Smooth muscle cell (in vitro differentiated cells): ENCODE data around the gene ASPSCR1. TPM values are rescaled to one million over a fixed set of nuclear protein-coding genes. Genes with fewer than 3 reads are reported as not detected.

Experiments
- DNase-seq: peaks from one replicate; lab custom pipeline; 2025; ENCODE audit not compliant: unreplicated experiment; lab: John Stamatoyannopoulos, UW
- H2AFZ ChIP-seq: fragments of 200-600 bp; sonication (generic); 2 replicates; pipeline ENCODE4 v1.6.0; 2016; ENCODE audit warnings: antibody characterized with exemption, low read depth, mild to moderate bottlenecking
- H3F3A ChIP-seq: fragments of 200-600 bp; sonication (generic); 2 replicates; pipeline ENCODE4 v1.6.0; 2017; ENCODE audit warnings: antibody characterized with exemption, low read depth
- H3K27ac ChIP-seq: fragments of 200-600 bp; sonication (generic); 2 replicates; pipeline ENCODE4 v1.5.1; 2016; ENCODE audit warnings: low read depth, mild to moderate bottlenecking
- H3K27me3 ChIP-seq: fragments of 200-600 bp; sonication (generic); 2 replicates; pipeline ENCODE4 v1.6.1; 2016; ENCODE audit warnings: low read depth, mild to moderate bottlenecking
- H3K36me3 ChIP-seq: fragments of 200-600 bp; sonication (generic); 2 replicates; pipeline ENCODE4 v1.5.1; 2016; ENCODE audit warnings: low read depth
- H3K4me1 ChIP-seq: fragments of 200-600 bp; sonication (generic); 2 replicates; pipeline ENCODE4 v1.5.1; 2016; ENCODE audit warnings: low read depth
- H3K4me2 ChIP-seq: fragments of 200-600 bp; sonication (generic); 2 replicates; pipeline ENCODE4 v1.6.0; 2016; ENCODE audit warnings: mild to moderate bottlenecking
- H3K4me3 ChIP-seq: fragments of 200-600 bp; sonication (generic); 2 replicates; pipeline ENCODE4 v1.5.1; 2016; ENCODE audit warnings: mild to moderate bottlenecking
- H3K79me2 ChIP-seq: fragments of 200-600 bp; sonication (generic); 2 replicates; pipeline ENCODE4 v1.6.0; 2016; ENCODE audit warnings: low read depth, mild to moderate bottlenecking
- H3K9ac ChIP-seq: fragments of 200-600 bp; sonication (generic); 2 replicates; pipeline ENCODE4 v1.6.0; 2016; ENCODE audit warnings: low read depth
- H3K9me3 ChIP-seq: fragments of 200-600 bp; sonication (generic); replicated peaks from 2 replicates; pipeline ENCODE4 v1.5.1; 2016; ENCODE audit warnings: low read depth
- H4K20me1 ChIP-seq: fragments of 200-600 bp; sonication (generic); 2 replicates; pipeline ENCODE4 v1.6.0; 2016; ENCODE audit warnings: low read depth
- WGBS: methylation state at CpG from one replicate; pipeline ENCODE4 v1.1.7; 2016; ENCODE audit warnings: low lambda C conversion rate; 5-methylcytosine and 5-hydroxymethylcytosine counted together
- polyA plus RNA-seq: library from polyadenylated mRNA; unstranded; fragments of >200 nt; fragmentation: Nextera tagmentation; extraction: Ambion mirVana; gene quantifications from 2 replicates; pipeline ENCODE4 v1.2.1, GENCODE V29; 2016
- total RNA-seq: library from RNA; depleted of rRNA; stranded (reverse); fragments of >200 nt; gene quantifications from 2 replicates; pipeline ENCODE4 v1.2.3, GENCODE V29; 2014
- TF ChIP-seq, protein P1 (sequence below): fragments of 200-600 bp; sonication (generic); IDR thresholded peaks from 2 replicates; pipeline ENCODE4 v1.5.1; 2017; ENCODE audit warnings: borderline replicate concordance, mild to moderate bottlenecking, antibody characterized with exemption; ENCODE audit not compliant: insufficient read depth, poor library complexity, severe bottlenecking

The ASPSCR1 gene
- total and polyA plus RNA-seq, 2 experiments from 2014 or later = 28.4 to 44.0 TPM

- H2AFZ ChIP-seq = no peak overlapping the region
- H3K27me3 ChIP-seq = no peaks in the 10 kb centered on the region
- no peak overlapping the region for H3K9ac ChIP-seq
- WGBS = 73% methylated on average over 15 of the region's 15 CpGs
- TF ChIP-seq, protein P1, sequence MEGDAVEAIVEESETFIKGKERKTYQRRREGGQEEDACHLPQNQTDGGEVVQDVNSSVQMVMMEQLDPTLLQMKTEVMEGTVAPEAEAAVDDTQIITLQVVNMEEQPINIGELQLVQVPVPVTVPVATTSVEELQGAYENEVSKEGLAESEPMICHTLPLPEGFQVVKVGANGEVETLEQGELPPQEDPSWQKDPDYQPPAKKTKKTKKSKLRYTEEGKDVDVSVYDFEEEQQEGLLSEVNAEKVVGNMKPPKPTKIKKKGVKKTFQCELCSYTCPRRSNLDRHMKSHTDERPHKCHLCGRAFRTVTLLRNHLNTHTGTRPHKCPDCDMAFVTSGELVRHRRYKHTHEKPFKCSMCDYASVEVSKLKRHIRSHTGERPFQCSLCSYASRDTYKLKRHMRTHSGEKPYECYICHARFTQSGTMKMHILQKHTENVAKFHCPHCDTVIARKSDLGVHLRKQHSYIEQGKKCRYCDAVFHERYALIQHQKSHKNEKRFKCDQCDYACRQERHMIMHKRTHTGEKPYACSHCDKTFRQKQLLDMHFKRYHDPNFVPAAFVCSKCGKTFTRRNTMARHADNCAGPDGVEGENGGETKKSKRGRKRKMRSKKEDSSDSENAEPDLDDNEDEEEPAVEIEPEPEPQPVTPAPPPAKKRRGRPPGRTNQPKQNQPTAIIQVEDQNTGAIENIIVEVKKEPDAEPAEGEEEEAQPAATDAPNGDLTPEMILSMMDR = no peak
- H3K4me1 ChIP-seq = peaks cover 9% of the 10 kb centered on the region
- DNase-seq = no peak
- H4K20me1 ChIP-seq = peaks cover 35% of the 10 kb centered on the region
- H3K9me3 ChIP-seq = no peaks in the 10 kb centered on the region
- H3K4me2 ChIP-seq = no peak overlapping the region
- H3K4me3 ChIP-seq = no peak overlapping the region
- H3K27ac ChIP-seq = no peak overlapping the region
- H3F3A ChIP-seq = peaks cover 12% of the 10 kb centered on the region
- H3K36me3 ChIP-seq = no peaks in the 10 kb centered on the region
- peaks cover 21% of the 10 kb centered on the region for H3K79me2 ChIP-seq
Observed at GRCh38 chr17:81931557-81932332, 45.7 kb upstream of the ASPSCR1 start.

DNA sequence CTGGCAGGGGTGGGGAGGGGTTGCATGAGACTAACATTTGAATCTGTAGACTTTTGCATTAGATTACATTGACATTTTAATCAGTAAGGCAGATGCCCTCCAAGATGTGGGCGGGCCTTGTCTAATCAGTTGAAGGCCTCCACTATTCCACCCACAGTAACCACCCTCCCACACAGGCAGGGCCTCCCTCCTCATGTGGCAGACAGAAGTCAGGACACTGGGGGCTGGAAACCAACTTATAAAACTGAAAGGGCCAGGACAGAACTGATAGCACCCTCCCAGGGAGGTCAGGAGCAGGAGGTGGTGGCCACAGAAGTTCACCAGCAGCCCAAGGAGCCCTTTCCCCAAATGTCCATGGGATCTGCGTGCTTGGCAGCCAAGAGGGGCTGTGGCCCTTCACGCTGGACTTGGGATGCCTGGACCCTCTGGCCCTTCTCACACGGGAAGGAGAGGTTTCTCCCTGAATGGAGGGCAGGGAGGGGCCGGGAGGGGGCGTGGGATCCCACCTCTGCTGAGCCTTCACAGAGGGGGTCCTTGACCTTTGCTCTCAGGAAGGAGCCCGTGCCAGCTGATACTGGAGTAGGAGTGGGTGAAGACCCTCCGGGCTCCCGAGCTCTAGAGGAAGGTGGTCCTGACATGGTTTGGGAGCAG, 45.0 kb upstream of the ASPSCR1 start:
- no peaks in the 10 kb centered on the region for H3K36me3 ChIP-seq
- no peak for DNase-seq
- H4K20me1 ChIP-seq = peaks cover 35% of the 10 kb centered on the region
- TF ChIP-seq, protein P1 = no peak
- peaks cover 8% of the 10 kb centered on the region for H3F3A ChIP-seq
- no peak overlapping the region for H2AFZ ChIP-seq
- H3K4me1 ChIP-seq = peaks cover 9% of the 10 kb centered on the region
- H3K27me3 ChIP-seq = no peaks in the 10 kb centered on the region
- H3K4me2 ChIP-seq = no peak overlapping the region
- H3K79me2 ChIP-seq = peaks cover 20% of the 10 kb centered on the region
- no peak overlapping the region for H3K27ac ChIP-seq
- WGBS = 98% methylated on average over 8 of the region's 9 CpGs
- H3K9me3 ChIP-seq = no peaks in the 10 kb centered on the region
- H3K4me3 ChIP-seq = no peak overlapping the region
- H3K9ac ChIP-seq = no peak overlapping the region

DNA sequence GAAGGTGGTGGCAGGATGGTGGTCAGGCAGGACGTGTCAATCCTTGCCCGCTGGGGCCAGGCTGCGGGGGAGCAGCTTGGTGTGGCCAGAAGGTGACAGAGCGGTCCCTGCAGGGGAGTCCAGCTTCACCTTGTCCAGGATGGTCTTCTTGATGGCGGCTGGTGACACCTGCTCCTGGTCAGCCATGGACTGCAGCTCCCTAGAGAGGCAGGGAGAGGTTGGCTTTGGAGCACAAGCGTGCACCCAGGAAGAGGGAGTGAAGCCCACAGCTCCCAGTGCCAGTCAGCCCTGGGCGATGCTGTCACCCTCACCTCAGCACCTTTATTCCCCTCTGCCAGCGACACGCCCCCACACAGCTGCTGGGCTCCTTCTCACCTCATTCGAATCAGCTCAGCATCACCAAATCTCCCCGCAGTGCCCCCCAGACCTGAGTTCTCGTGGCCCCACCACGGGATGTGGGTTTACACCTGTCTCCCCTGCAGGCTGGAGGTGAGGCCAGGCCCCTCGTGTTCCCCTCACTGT, 44.2 kb upstream of the ASPSCR1 start:
- Histone ChIP-seq H3K4me3 (no peak overlapping the region), H4K20me1 (peaks cover 35% of the 10 kb centered on the region), H3F3A (peaks cover 8% of the 10 kb centered on the region), H3K36me3 (no peaks in the 10 kb centered on the region), H3K9ac (no peak overlapping the region), H2AFZ (no peak overlapping the region), H3K79me2 (peaks cover 20% of the 10 kb centered on the region), H3K27me3 (no peaks in the 10 kb centered on the region), H3K4me1 (peaks cover 7% of the 10 kb centered on the region), H3K9me3 (no peaks in the 10 kb centered on the region), H3K27ac (no peak overlapping the region), H3K4me2 (no peak overlapping the region)
- 91% methylated on average over 14 of the region's 14 CpGs for WGBS
- TF ChIP-seq, protein P1 = no peak
- DNase-seq = no peak
